Lower leg skin (tissue), 4 donors: ENCODE measurements around the gene GTSE1. TPM values are rescaled to one million over a fixed set of nuclear protein-coding genes. Genes with fewer than 3 reads are reported as not detected.

Experiments
- DNase-seq, 2 donors: peaks; one replicate each; pipeline ENCODE4 v3.0.0-alpha.2; 2019; ENCODE audit warnings: low spot score in 2 of 2
- H3K4me3 ChIP-seq: fragments of 200-600 bp; sonication (generic); 2 replicates; pipeline ENCODE4 v1.5.1; 2017; ENCODE audit warnings: mild to moderate bottlenecking, low read depth; ENCODE audit not compliant: poor library complexity, severe bottlenecking
- CTCF ChIP-seq, 3 donors: fragments of 450-650 bp; IDR thresholded peaks; one replicate each; pipeline ENCODE4 v1.5.1; 2016; ENCODE audit warnings: antibody characterized with exemption in 3 of 3, mild to moderate bottlenecking in 3 of 3, moderate library complexity in 2 of 3
- POLR2A ChIP-seq, 2 donors: fragments of 450-650 bp; IDR thresholded peaks; one replicate each; pipeline ENCODE4 v1.6.1; 2016 to 2017; ENCODE audit warnings: antibody characterized with exemption in 2 of 2, mild to moderate bottlenecking in 1 of 2, moderate library complexity in 1 of 2
- whole genome bisulfite sequencing, 2 donors: methylation state at CpG; one replicate each; pipeline ENCODE4 v1.1.5; 2018; 5-methylcytosine and 5-hydroxymethylcytosine counted together
- intact Hi-C: fragments of 100-400 bp; cut with DNase I; formaldehyde crosslinking; loops from one replicate; pipeline ENCODE4 v1.15.0; 2023; ENCODE audit warnings: low total_unique reads
- total RNA-seq, 4 donors: library from RNA; depleted of rRNA; stranded (reverse); fragments of >200 nt; gene quantifications; one replicate each; pipeline ENCODE4 v1.1.0, GENCODE V29; 2016

The GTSE1 gene
- total RNA-seq, 4 donors from 2014 or later = 0.44 to 1.5 (median 0.91) TPM

GRCh38 chr22:46363611-46364321 lies 67.1 kb downstream of the GTSE1 start:
- no peak for DNase-seq
- WGBS, 2 donors = 83 to 92% methylated on average over 18 to 35 of the region's 35 CpGs
- no peak overlapping the region for H3K4me3 ChIP-seq
- intact Hi-C loops = no loop called here
- TF ChIP-seq CTCF (IDR thresholded peaks at IDR 0.05) (no peak), POLR2A (IDR thresholded peaks at IDR 0.05) (no peak)

- 85% methylated on average over 24 to 25 of the region's 26 CpGs for WGBS, 2 donors
- DNase-seq = no peak
- intact Hi-C loops = loop anchor here (5.0 kb wide), 1 partner anchor 178 kb away; no protein-coding TSS in a partner anchor
- no peak overlapping the region for H3K4me3 ChIP-seq
- TF ChIP-seq CTCF (IDR thresholded peaks at IDR 0.05) (no peak), POLR2A (IDR thresholded peaks at IDR 0.05) (no peak)
These were observed 67.9 kb downstream of the GTSE1 start for GRCh38 chr22:46364341-46365165.

GRCh38 chr22:46365166-46365624 lies 68.5 kb downstream of the GTSE1 start:
- intact Hi-C loops = loop anchor here (5.0 kb wide), 1 partner anchor 177 kb away; no protein-coding TSS in a partner anchor
- 95% methylated on average over 12 to 22 of the region's 22 CpGs for WGBS, 2 donors
- DNase-seq = no peak
- no peak overlapping the region for H3K4me3 ChIP-seq
- TF ChIP-seq CTCF (IDR thresholded peaks at IDR 0.05) (no peak), POLR2A (IDR thresholded peaks at IDR 0.05) (no peak)

GRCh38 chr22:46366327-46366731 lies 69.7 kb downstream of the GTSE1 start:
- intact Hi-C loops = loop anchor here (5.0 kb wide), 1 partner anchor 176 kb away; no protein-coding TSS in a partner anchor

More at GRCh38 chr22:46366327-46366731, 69.7 kb downstream of the GTSE1 start:
- TF ChIP-seq CTCF (IDR thresholded peaks at IDR 0.05) (no peak), POLR2A (IDR thresholded peaks at IDR 0.05) (no peak)
- DNase-seq = no peak
- no peak overlapping the region for H3K4me3 ChIP-seq
- WGBS, 2 donors = 84 to 90% methylated on average over 15 to 19 of the region's 19 CpGs
